Renal cortical epithelial cell (primary cell): ENCODE measurements around the gene SLC23A2. TPM values are rescaled to one million over a fixed set of nuclear protein-coding genes. Genes with fewer than 3 reads are reported as not detected.
"Not testable (repeated sequence)": the region's sequence is repeated elsewhere in the genome, so short reads cannot be mapped to it uniquely, and the experiment has no call there.

Experiments used
- DNase-seq: peaks from one replicate; pipeline ENCODE4 v3.0.0-alpha.2; 2011; ENCODE audit warnings: low read depth
- total RNA-seq: library from RNA; depleted of rRNA; stranded (reverse); fragments of >200 nt; gene quantifications from 2 replicates; pipeline ENCODE4 v1.2.3, GENCODE V29; 2014

SLC23A2 gene
- total RNA-seq, 1 donor from 2014 or later: 10.8 TPM

- no peak for DNase-seq
Measured at GRCh38 chr20:4936392-4936850, 64.9 kb downstream of the SLC23A2 start.

GRCh38 chr20:4932061-4932460, 69.2 kb downstream of the SLC23A2 start:
- no peak for DNase-seq

GRCh38 chr20:4929686-4930397, 71.5 kb downstream of the SLC23A2 start:
- DNase-seq: no peak

- DNase-seq: no peak
Measured at GRCh38 chr20:4926531-4927156, 74.7 kb downstream of the SLC23A2 start.

- peak; percentile 23 for DNase-seq
Measured at GRCh38 chr20:4925842-4926530, 75.3 kb downstream of the SLC23A2 start.

- no peak for DNase-seq
Measured at GRCh38 chr20:4924446-4924845, 76.9 kb downstream of the SLC23A2 start.

GRCh38 chr20:4924032-4924431, 77.3 kb downstream of the SLC23A2 start:
- DNase-seq: no peak

- no peak for DNase-seq
Measured at GRCh38 chr20:4922186-4922585, 79.1 kb downstream of the SLC23A2 start.

- DNase-seq: not testable (repeated sequence)
Measured at GRCh38 chr20:4921271-4921670, 80.0 kb downstream of the SLC23A2 start.

- no peak for DNase-seq
Measured at GRCh38 chr20:4920655-4921054, 80.7 kb downstream of the SLC23A2 start.

GRCh38 chr20:4920131-4920530, 81.2 kb downstream of the SLC23A2 start:
- DNase-seq: no peak

- DNase-seq: no peak
Measured at GRCh38 chr20:4919047-4919704, 82.1 kb downstream of the SLC23A2 start.

GRCh38 chr20:4918473-4918872, 82.8 kb downstream of the SLC23A2 start:
- no peak for DNase-seq

- peak; percentile 50 for DNase-seq
Measured at GRCh38 chr20:4916971-4917881, 84.1 kb downstream of the SLC23A2 start.

GRCh38 chr20:4913147-4913546, 88.2 kb downstream of the SLC23A2 start:
- no peak for DNase-seq

GRCh38 chr20:4912380-4913142, 88.7 kb downstream of the SLC23A2 start:
- no peak for DNase-seq

GRCh38 chr20:4910951-4911350, 90.4 kb downstream of the SLC23A2 start:
- no peak for DNase-seq

GRCh38 chr20:4905613-4906012, 95.7 kb downstream of the SLC23A2 start:
- DNase-seq: no peak

- no peak for DNase-seq
Measured at GRCh38 chr20:4905195-4905594, 96.1 kb downstream of the SLC23A2 start.

- peak; percentile 4 for DNase-seq
Measured at GRCh38 chr20:4904127-4904860, 97.0 kb downstream of the SLC23A2 start.
